ENCODE data around the gene MYMK.

- no peak for TF ChIP-seq EGR1 (IDR thresholded peaks at IDR 0.05; ENCODE audit: borderline replicate concordance, low read depth, low read length)
- no peak for TF ChIP-seq CEBPB (IDR thresholded peaks at IDR 0.05; ENCODE audit: low read depth, low read length)
- no peak for TF ChIP-seq YY1 (IDR thresholded peaks at IDR 0.05; ENCODE audit: low read depth, low read length)
- TF ChIP-seq EZH2 (IDR thresholded peaks at IDR 0.05; ENCODE audit: low read depth, low read length, severe bottlenecking), result no peak
- TF ChIP-seq CHD1 (IDR thresholded peaks at IDR 0.05; ENCODE audit: low read depth, low read length), result no peak
- TF ChIP-seq CBX5 (IDR thresholded peaks at IDR 0.05; ENCODE audit: low read depth, low read length), result no peak
- TF ChIP-seq CTCF (IDR thresholded peaks at IDR 0.05; ENCODE audit: control extremely low read depth in 1 of 3, insufficient read depth in 1 of 3, low read depth in 1 of 3, low read length in 3 of 3), result no peak
Measured at GRCh38 chr9:133476941-133477340, 47.8 kb downstream of the MYMK start.
